Keratinocyte (primary cell): ENCODE data around the gene GPR146.

Experiments used
- EZH2 ChIP-seq: IDR thresholded peaks from one replicate; pipeline ENCODE4 v1.6.1; 2012; ENCODE audit warnings: inconsistent platforms, mild to moderate bottlenecking, low read length, moderate library complexity
- TF ChIP-seq, protein P1 (sequence below), 3 experiments: IDR thresholded peaks in 1 of 3; conservative IDR thresholded peaks in 1 of 3; optimal IDR thresholded peaks in 1 of 3; 2 replicates in 2 of 3; 3 replicates in 1 of 3; pipeline versions ENCODE3 to v1.5.1; 2011; ENCODE audit warnings: low read length in 3 of 3, mild to moderate bottlenecking in 3 of 3, moderate library complexity in 2 of 3, control low read depth in 1 of 3, inconsistent platforms in 1 of 3; ENCODE audit not compliant: insufficient read depth in 2 of 3; ENCODE audit errors: extremely low read depth in 1 of 3

GRCh38 chr7:1021931-1022330 lies 22.4 kb upstream of the GPR146 start:
- TF ChIP-seq, protein P1, sequence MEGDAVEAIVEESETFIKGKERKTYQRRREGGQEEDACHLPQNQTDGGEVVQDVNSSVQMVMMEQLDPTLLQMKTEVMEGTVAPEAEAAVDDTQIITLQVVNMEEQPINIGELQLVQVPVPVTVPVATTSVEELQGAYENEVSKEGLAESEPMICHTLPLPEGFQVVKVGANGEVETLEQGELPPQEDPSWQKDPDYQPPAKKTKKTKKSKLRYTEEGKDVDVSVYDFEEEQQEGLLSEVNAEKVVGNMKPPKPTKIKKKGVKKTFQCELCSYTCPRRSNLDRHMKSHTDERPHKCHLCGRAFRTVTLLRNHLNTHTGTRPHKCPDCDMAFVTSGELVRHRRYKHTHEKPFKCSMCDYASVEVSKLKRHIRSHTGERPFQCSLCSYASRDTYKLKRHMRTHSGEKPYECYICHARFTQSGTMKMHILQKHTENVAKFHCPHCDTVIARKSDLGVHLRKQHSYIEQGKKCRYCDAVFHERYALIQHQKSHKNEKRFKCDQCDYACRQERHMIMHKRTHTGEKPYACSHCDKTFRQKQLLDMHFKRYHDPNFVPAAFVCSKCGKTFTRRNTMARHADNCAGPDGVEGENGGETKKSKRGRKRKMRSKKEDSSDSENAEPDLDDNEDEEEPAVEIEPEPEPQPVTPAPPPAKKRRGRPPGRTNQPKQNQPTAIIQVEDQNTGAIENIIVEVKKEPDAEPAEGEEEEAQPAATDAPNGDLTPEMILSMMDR (optimal IDR thresholded peaks at IDR 0.05 in 1 of 3, IDR thresholded peaks at IDR 0.05 in 1 of 3, conservative IDR thresholded peaks at IDR 0.05 in 1 of 3; ENCODE audit: extremely low read depth in 1 of 3, insufficient read depth in 2 of 3, low read length in 3 of 3): no peak
- TF ChIP-seq EZH2: no peak
